GM12891 (cell line): Measurements from ENCODE around the gene SIM2.

ENCODE experiments used
- DNase-seq: peaks from one replicate; pipeline ENCODE4 v3.0.0; 2011; ENCODE audit warnings: low spot score; ENCODE audit not compliant: insufficient read length
- FAIRE-seq: peaks from 2 replicates; lab custom pipeline; 2011; peaks lifted over from hg19 to GRCh38; lab: Jason Lieb, UNC
- PAX5 ChIP-seq: IDR thresholded peaks from 2 replicates; pipeline ENCODE4 v1.6.1; 2011; ENCODE audit warnings: low read length, moderate library complexity, mild to moderate bottlenecking; ENCODE audit not compliant: insufficient read depth, severe bottlenecking
- POLR2A ChIP-seq: IDR thresholded peaks from 2 replicates; pipeline ENCODE4 v1.6.1; 2011; ENCODE audit warnings: low read depth, low read length, control low read depth
- POLR2AphosphoS5 ChIP-seq: IDR thresholded peaks from 2 replicates; pipeline ENCODE4 v1.6.1; 2011; ENCODE audit warnings: low read depth, low read length, control low read depth
- POU2F2 ChIP-seq: IDR thresholded peaks from 2 replicates; pipeline ENCODE4 v1.6.1; 2011; ENCODE audit warnings: low read depth, mild to moderate bottlenecking, control low read depth, low read length, moderate library complexity
- SPI1 ChIP-seq: IDR thresholded peaks from 2 replicates; pipeline ENCODE4 v1.6.1; 2011; ENCODE audit warnings: low read depth, low read length, control low read depth
- TAF1 ChIP-seq: IDR thresholded peaks from 2 replicates; pipeline ENCODE4 v1.6.1; 2011; ENCODE audit warnings: low read depth, low read length, control low read depth

Gene SIM2

DNA sequence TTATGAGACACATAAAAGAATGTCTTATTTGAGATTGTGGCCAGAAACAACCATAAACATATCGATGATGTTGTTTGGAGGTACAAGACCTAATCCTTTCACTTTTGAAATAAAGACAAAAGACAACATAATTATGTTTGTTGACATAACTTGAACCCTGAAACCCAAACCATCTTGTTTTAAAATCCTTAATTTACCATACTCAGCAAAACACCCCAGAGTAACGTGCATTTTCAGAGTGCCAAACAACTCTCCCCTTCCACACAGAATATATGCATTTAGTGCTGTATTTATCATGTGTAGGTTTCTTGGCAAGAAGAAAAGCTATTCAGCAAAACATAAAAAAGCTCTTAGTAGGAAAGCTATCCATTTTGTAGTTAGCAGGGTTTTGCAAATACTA is 17.5 kb downstream of the SIM2 start:
- TF ChIP-seq TAF1 (no peak), SPI1 (no peak), POLR2AphosphoS5 (no peak), POLR2A (no peak), POU2F2 (no peak), PAX5 (no peak)
- FAIRE-seq: no peak
- no peak for DNase-seq

DNA sequence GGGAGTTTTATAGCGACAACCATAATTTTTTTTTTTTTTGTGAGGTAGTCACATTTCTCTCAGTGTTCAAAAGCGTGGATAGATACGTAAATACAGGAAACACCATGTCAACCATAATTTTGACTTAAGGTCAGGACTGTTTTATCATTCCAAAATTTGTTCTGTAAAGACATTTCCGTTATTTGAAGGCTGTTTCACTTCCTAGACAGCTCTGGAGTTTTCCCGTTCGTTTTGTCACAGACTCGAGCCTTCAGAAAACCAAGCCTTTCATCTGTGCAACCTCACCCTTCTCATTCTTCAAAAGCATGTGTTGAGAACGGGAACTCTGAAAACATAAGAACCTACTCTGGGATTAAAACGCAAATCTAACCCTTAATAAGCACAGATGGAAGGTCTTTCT is 17.9 kb downstream of the SIM2 start:
- TF ChIP-seq PAX5: no peak
- no peak for TF ChIP-seq TAF1
- no peak for TF ChIP-seq POLR2A
- no peak for TF ChIP-seq POLR2AphosphoS5
- no peak for TF ChIP-seq POU2F2
- TF ChIP-seq SPI1: no peak
- FAIRE-seq (no peak), DNase-seq (no peak)

DNA sequence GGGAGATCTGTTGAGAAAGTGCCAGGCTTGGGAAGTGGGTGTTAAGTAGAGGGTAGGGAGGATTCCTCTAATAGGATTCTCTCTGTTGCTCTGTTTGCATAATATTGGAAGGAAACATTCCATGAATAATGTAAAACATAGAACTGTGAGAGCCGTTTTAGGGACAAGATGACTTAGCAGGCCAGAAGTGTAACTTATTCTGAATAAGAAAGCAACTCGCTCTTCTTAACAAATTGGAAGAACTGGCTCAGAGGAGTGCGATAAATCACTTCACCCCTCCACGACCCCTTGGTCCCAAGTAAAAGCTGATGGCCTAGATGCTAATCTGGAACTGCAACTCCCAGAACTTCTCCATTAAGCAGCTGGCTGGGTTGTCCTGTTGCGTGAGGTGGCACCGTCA is 19.1 kb downstream of the SIM2 start:
- TF ChIP-seq POU2F2 (no peak), TAF1 (no peak), PAX5 (no peak), POLR2AphosphoS5 (no peak), SPI1 (no peak), POLR2A (no peak)
- DNase-seq (no peak), FAIRE-seq (no peak)

DNA sequence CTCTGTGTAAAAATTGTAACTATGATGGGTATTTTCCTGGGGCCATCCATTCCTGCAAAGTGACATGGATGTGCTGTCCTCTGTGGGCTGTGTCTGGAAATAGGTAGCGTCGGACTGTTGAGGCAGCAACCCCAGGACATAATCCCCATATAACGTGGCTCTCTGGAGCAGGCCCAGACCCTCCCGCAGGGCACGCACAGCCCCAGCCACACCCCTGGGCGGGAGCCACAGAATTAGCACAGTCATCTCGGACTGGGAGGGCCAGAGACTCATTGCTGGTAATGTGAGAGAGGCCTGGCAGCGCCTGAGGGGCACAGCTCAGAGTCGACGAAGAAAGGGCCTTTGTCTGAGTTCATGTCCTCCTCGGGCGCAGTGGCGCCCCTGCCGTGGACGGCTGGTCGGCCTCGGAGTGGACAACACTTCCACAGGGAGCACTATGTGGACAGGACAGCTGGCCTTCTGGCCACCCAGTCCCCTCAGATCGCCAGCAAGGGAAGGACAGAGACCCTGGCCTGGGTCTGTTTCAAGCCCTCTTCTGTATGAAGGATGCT is 20.1 kb downstream of the SIM2 start:
- TF ChIP-seq PAX5: no peak
- no peak for TF ChIP-seq TAF1
- no peak for TF ChIP-seq SPI1
- no peak for TF ChIP-seq POLR2A
- no peak for TF ChIP-seq POU2F2
- no peak for TF ChIP-seq POLR2AphosphoS5
- DNase-seq: no peak
- FAIRE-seq: no peak

DNA sequence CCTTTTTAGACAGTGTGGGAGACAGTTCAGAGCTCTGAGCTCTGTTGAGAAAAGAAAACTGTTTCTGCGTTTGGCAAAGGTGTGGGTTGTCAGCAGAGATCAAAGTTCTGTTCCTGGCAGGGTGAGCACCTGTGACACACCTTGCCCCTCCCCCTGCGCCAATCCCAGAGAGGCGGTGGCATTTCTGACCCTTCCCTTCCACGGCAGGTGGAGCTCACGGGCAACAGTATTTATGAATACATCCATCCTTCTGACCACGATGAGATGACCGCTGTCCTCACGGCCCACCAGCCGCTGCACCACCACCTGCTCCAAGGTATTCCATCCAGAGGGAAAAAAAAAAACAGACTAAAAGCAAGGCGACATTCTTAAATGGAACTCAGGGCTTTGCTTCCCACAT is 20.7 kb downstream of the SIM2 start:
- TF ChIP-seq TAF1 (no peak), POLR2A (no peak), SPI1 (no peak), POU2F2 (no peak), POLR2AphosphoS5 (no peak), PAX5 (no peak)
- FAIRE-seq: no peak
- DNase-seq: no peak

DNA sequence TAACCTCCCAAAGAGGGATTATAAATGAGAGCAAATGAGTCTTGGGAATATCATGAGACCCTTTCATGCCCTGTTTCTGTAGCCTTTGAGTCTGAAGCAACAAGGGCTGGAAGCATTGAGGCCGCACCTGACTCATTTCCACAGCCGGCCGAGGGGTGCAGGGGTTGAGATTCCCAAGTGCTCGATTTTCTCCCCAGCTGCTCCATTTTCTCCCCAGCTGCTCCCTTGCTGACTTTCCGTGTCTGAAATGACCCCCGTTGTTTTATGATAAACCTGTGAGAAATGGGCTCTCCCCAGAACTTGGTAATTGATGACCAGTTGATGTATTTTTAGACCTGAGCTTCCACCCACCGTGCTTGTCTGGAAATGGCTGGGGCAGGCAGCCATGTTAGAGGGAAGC is 22.9 kb downstream of the SIM2 start:
- DNase-seq (no peak), FAIRE-seq (no peak)
- TF ChIP-seq TAF1 (no peak), POU2F2 (no peak), POLR2A (no peak), POLR2AphosphoS5 (no peak), PAX5 (no peak), SPI1 (no peak)

DNA sequence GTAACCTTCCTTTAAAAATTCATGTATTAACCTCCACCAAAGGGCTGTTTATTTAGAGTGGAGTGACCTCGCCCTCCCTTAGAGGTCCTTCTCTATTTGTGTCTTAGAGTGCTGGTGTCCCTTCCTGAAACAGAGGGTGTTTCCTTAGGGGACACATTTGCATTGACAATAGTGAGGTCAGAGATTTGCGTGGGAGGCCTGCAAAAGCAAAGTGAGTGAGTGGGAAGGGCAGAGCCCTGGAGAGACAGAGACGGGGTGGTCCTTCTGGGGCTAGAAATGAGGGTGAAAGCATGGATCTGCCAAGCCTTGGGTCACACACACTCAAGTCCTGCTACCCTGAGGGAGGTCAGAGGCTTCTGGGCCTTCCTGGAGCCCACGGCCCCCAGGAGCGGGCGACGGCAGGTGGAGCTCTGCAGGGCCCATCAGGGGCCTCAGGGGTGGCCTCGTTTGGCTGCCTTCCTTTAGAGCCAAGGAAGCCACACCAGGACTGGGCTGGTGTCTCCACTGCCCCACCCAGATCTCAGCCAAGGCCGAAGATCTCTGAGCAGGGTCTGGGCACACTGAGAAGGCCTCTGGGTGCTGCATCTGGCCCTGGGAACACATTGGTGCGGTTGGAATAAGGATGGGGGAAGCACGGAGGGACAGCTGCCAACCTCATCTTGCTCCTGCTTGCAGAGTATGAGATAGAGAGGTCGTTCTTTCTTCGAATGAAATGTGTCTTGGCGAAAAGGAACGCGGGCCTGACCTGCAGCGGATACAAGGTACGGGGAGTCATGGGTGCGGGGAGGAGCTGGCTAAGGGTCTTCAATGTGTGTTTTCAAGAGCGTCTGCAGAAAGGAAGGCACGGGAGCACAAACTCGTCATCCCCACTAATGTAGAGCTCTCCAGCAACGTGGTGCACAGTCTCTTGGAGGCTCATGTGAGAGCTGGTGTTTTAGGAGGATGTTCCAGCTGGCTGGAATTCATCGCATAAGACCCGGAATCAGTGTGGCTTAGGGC is 23.8 kb downstream of the SIM2 start:
- DNase-seq: no peak
- TF ChIP-seq POU2F2 (no peak), POLR2A (no peak), POLR2AphosphoS5 (no peak), PAX5 (no peak), TAF1 (no peak), SPI1 (no peak)
- FAIRE-seq: no peak

DNA sequence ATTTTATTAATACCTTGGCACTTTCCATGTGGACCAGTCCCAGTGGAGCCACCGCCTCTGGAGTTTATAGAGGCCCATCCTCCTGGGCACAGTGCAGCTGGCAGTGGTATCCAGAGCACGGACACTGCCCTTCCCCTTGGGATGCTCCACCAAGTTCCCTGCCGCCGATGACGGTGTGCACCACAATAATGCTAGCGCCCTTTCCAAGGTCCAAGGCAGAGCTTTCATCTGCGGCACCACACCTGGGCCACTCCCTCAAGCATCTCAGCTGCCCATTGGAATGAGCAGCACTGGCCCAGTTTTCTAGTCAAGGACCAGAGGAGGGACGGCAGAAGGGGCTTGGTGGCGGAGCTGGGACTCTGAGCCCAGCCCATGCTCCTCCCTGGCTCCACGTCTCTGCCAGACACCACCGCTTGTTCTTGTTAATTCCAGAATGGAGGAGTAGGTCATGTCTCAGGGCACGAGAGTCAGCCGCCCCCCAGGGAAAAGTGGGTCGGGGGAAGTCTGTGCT is 24.5 kb downstream of the SIM2 start:
- DNase-seq (no peak), FAIRE-seq (no peak)
- TF ChIP-seq POLR2AphosphoS5: no peak
- TF ChIP-seq TAF1: no peak
- no peak for TF ChIP-seq SPI1
- no peak for TF ChIP-seq PAX5
- no peak for TF ChIP-seq POU2F2
- TF ChIP-seq POLR2A: no peak

DNA sequence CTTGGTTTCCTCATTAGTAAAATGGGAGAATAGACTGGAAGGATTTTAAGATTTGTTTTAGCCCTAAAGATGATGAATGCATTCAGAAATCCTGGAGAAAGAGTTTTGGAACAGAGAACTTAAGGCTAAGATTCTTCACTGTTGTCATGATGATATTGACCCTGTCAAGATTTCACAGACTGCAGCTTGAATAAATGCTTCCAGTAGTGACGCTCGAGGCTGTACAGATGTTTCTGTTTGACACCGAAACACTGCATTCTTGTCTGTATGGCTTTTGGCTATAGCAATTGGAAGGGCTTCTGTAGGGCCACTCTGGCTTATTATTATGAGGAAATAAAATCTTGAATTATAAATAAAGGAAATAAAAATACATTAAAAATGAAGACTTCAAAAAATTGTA is 25.7 kb downstream of the SIM2 start:
- TF ChIP-seq POLR2A: no peak
- TF ChIP-seq POU2F2: no peak
- no peak for TF ChIP-seq PAX5
- no peak for TF ChIP-seq SPI1
- no peak for TF ChIP-seq POLR2AphosphoS5
- no peak for TF ChIP-seq TAF1
- FAIRE-seq (no peak), DNase-seq (no peak)
